ENCODE data around the gene KCNMA1.
A peak's percentile ranks its signal among the peaks of the same experiment; 100 is the strongest.

Gene KCNMA1

DNA sequence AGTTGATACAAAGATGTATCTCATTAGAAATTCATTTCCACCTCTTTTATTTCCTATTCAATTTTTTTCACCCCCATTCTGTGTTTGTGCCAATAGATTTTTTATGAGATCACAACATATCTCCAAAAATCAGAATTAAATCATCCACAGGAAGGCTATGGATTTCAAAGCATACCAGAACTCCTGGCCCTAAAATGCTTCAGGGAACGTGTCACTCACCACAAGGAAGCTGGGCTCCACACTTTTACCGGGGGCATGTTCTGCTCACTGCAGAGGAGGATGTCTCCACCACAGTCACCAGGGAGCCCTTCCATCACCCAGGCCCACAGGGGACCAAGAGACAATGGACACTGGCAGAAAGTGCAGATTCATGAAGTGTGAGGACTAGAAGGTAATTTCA lies 456.8 kb downstream of the KCNMA1 start:
- no peak for DNase-seq (ENCODE audit: low spot score)

DNA sequence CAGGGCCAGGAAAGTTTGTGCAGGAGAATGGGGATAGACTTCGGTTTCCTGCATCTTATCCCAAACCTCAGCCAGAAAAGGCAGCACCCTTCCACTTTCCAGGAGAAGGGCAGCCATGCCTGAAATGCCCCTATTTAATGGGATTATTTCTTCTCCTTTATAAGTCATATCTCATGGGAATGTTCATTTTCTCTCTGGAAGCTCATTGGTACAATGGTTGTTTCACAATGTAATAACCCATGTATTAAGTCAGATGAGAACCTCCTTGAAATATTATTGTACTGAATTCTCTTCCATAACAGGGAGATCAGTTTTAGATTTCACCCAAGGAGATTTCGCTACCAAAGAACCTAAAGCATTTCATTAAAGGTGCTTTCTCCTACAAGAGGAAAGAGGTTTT lies 457.5 kb downstream of the KCNMA1 start:
- no peak for DNase-seq (ENCODE audit: low spot score)

DNA sequence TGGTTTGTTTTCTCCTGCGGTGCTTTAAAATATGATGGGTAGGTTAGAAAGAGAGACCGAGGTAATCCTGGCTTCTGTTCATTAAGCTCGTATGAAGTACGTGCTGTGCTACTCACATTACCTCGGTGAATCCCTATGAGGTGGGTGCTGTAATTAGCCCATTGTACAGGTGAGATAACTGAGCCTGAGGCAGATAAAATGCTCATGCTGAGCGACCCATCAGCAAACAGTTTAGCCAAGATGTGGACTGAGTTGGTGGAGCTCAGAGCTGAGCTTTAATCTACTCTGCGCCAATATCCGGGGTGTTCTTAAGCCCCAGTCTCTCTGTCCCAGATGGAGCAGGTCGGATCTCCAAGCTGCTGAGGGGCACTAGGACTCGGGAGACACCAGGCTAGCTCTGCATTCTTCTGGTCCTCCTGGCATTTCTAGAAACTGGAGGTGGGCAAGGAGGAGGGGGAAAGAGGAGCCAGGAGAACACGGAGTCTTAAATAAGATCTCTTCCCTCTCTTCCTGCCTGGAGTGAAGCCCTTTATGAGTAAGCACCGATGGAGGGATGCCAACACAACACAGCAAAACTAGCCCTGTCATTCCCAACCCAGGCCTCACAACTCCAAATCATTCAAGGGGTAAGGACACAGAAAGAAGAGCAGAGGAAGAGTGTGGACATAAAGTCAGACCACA lies 458.5 kb downstream of the KCNMA1 start:
- no peak for DNase-seq (ENCODE audit: low spot score)

DNA sequence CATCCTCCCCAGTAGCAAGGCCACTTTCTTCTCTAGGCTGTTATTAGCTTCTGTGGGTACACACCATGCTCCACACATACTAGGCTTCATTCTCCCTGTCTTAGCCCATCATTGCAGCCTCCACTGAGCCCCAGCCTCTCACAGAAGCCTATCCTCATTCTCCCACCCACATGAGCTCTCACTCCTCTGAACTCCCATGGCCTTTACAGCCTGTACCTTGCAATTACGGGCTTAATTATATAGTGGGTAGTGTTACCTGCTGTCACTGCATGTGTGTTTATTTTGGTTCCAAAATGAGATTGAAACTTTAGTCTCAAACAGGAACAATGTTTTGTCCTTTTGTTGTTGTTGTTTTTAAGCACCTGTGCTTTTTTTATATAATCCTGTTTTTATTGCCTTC lies 460.0 kb downstream of the KCNMA1 start:
- DNase-seq (ENCODE audit: low spot score) = no peak

DNA sequence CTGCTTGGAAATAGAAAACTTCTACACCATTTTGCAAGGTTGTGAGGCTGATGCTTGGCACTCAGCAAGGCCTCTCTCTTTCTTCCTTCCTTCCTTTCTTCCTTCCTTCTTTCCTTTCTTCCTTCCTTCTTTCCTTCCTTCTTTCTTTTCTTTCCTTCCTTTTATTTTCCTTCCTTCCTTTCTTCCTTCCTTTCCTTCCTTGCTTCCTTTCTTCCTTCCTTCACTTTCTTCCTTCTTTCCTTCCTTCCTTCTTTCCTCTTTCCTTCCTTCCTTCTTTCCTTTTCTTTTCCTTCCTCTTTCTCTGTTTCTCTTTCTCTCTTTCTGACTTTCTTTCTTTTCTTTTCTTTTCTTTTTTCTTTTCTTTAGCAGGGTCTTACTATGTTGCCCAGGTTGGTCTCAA lies 460.4 kb downstream of the KCNMA1 start:
- DNase-seq (ENCODE audit: low spot score) = no peak

DNA sequence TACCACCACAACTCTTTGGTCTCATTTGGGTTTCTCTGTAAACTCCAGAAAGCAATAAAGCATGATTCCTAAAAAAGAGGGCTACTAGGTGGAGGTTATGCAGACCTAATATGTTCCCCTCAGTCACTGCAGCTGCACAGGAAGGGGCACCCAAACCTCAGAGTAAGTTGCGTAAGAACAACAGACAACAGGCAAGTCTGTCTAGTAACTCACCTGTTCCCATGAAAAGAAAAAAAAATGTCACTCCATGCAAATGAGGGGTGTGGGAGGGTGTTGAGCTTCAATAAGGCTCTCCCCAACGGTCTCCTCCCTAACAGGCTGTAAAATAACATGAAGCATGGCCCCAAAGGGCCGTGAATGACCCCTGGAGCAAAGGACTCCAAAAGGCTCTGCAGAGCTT lies 461.4 kb downstream of the KCNMA1 start:
- no peak for DNase-seq (ENCODE audit: low spot score)

DNA sequence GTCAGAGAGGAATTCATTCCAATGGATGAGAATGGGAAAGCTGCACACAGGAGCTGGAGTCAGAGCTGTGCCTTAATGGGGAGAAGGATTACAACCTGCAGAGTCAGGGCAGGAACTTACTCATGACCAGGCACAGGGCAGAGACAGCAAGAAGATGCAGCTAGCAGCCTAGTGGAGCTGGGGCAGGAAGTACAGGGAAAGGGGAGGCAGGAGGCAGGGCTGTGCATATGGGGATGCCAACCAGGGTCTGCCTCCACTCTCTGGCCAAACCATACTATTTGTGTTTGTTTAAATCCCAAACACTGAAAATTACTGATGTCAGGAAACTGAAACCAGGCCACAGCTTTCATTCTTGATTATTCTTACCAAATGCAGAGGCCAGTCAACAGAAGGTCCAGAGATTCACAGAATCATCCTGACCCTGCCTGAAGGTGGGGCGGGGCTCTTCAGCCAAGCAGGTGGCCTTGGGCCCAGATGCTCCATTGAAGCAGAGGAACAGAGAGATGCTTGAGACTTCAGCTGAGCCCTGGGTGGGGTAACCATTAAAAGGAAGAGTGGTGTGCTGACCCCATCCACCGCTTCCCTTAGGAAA lies 461.9 kb downstream of the KCNMA1 start:
- DNase-seq (ENCODE audit: low spot score) = no peak

DNA sequence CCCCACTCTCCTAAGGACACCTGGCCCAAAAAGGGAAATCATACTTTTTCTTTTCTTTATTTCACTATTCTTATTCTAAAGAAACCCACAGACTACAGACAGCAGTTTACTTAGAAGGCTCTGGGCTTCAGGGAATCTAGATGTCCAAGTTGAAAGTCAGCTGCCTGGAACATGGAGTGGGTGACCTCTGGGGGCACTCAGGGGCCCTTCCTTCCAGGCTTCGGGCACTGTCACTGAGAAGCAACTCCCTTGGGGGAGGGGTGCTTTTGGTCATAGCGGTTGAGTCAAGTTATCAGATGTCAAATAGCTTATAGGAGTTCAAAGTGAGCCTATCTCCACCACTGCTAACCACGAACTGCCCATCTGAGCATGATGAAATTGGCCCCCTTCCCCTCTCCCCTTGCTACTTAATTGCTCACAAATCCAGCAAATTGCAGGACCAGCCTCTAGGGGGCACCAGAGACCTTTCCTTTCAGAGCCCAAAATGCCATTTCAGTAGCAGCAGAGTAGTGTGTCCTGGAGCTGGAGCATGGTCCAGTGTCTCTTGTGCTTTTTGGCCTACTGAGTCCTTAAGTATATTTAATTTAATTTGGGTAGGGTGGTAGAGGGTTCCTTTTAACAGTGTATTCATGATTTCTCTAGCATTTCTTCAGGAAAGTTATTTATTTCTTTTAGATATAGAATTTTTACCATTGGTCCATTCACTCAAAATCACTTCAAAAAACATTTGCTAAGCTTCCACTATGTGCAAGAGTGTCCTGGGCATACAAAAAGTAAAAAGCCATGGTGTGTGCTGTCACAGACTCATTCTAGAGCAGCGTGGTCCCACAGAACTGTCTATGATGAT lies 463.8 kb downstream of the KCNMA1 start:
- peak; percentile 56 for DNase-seq (ENCODE audit: low spot score)

DNA sequence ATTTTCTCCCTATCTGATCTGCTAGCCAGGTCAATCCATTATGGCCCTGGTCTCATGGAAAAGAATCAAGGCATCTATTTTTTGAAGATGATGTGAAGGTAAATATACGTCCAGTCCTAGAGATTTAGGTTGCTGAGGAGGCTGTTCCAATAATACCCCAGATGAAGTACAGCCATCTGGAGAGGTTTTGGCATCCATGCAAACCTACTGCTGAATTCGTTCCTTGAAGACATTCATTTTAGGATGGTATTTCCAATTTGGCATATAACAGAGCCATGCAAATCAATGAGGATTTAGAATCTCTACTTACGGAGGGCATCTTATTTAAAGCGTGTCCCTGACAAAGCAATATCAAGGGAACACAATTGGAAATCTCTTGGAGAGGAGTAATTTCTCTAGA lies 465.5 kb downstream of the KCNMA1 start:
- no peak for DNase-seq (ENCODE audit: low spot score)

DNA sequence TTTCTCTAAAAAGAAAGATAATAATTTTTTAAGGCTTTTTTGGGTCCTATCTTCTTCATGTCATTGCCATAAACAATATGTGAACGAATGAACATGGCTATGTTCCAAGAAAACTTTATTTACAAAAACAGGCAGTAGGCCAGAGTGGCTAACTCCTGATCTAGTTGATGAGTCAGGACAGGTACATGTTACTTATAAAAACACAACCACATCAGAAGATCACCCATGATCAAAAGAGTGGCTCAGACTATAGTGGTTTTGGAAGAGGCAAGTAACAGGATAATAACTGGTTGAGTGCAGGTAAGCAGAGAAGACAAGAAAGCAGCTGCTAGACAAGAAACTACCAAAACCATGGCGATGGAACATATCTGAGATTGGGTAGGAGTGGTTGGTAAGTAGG lies 468.7 kb downstream of the KCNMA1 start:
- DNase-seq (ENCODE audit: low spot score) = no peak

DNA sequence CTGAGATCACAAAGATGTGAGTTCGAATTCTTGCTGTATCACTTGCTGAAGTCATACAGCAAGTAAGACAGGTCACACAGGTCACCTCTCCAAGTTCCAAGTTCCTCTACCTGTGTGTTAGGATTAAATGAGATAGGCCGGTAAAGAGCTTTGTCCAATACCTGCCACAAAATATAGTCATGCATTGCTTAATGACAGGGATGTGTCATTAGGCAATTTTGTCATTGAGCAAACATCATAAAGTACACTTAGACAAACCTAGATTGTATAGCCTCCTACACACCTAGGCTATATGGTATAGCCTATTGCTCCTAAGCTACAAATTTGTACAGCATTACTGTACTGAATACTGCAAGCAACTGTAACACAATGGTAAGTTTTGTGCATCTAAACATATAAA lies 469.4 kb downstream of the KCNMA1 start:
- DNase-seq (ENCODE audit: low spot score) = no peak

DNA sequence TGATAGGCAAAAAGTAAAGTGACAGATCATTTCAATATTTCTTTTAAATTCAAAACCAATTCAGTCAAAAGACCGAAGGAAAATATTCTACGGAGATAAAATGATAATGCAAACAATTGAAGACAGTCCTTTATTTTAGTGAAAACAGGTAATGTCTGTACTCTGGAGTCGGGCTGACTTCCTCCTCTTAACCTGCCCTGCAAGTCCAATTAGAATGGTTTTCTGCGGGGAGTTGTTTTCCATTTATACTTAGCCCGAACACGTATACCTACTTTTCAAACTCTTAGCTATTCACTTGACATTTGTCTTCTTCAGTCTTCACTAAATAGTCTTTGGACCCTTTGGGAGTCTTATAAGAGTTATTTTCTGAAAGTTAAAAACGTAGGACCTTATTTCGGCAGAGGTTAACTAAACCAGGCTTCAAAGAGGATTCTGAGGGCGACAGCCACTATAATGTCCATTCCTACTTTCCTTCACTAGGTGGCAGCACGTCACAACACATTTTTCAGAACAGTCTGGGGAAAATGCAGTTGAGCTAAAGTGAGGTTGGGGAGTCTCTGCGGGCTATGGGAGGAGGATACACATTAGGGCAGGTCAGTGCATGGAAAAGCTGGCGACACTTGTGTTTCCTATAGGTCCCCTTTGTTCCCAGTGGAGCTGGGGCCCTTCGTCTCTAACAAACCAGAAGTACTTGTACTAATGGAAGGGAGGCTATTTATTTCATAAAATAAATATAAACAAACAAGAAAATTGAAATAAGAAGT lies 472.0 kb downstream of the KCNMA1 start:
- DNase-seq (ENCODE audit: low spot score) = peak; percentile 40

DNA sequence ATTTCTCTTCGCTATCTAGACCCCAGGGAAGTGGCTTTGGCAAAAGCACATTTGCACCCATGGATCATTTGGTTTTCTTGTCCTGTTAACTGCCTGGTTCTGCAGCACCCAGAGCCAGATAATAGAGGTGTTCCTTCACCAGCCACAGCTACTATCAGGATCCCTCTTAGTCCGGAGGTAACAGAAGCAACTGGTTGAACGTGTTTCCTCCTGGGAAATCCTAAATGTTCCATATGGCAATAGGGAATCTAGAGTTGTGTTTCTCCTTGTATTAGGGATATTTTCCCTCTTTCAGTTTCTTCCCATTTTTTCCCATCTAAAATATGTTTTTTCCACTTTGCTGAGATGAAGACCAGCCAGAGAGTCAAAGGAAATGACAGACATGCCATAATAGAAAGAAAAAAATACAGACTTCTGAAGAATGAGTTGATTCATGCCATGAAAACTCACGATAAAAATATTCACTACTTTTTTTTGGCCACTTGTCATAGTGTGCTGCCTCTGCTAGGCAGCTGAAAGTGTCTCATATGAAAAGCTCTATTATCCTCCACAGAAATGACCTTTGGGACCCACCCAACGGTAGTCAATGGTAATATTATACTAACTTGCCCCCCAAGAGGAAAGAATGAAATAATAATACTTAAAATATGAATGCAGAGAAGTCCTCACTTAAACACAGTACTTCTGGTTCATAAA lies 472.8 kb downstream of the KCNMA1 start:
- no peak for DNase-seq (ENCODE audit: low spot score)

DNA sequence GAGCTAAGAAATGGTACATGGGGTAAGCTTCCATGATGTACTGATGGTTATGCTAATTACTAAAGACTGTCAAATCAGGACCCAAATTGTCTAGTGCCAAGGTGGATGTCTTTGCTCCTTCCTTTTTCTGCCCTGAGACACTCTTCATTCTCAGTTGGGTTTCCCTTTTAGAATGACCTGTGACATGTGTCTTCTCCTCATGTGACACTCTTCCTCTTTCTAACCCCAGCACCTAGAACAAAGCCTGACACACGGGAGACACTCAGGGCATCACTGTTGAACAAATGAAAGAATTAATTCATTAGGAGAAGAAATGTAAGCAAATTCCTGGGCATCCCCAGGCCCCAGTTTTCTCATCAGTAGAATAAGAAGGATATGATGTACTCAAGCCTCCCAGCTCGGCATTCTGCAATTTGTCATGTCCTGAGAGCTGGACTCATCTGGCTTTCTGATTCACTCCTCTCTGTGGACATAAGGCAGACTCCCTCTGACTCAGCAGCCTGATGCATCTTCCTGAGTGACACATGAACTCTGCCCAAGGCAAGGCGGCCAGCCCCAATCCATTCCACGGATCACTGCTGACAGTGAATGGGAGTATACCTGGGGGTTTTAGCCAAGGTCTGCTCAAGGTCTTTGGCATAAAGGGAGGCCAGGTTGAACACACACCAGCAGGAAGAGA lies 473.8 kb downstream of the KCNMA1 start:
- DNase-seq (ENCODE audit: low spot score) = no peak

DNA sequence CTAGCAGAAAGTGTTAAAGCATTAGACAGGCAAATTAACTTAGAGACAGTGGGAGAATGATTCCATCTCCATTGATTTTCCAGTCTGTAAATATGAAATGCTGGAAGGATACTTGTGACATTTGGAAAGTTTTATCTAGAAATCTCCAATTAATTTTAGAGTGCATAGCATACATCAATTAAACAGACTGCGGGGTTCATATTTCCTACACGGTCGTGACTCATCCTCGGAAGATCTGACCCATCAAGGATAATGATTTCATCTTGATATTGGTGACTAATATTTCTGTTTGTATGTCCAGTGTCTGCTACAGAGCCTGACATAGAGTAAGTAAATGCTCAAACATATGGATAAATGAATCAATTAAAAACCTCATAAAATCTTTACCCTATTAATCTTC lies 474.9 kb downstream of the KCNMA1 start:
- no peak for DNase-seq (ENCODE audit: low spot score)

DNA sequence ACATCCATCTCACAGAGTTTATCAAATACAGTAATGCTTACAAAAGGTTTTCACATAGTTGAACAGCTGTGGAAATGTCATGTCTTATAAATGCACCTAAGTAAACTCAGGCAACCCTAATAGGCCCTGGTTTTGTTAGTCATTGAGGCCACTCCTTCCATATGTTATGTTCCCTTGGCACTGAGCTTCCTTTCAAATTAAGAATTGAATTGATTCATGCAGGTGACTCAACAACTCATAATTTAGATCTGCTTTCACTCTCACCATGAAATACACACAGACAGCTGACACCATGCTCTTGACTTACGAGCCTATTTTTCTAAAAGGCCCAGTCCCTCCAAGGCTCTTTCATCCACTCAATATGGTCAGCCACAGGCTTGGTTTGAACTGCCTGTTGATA lies 476.9 kb downstream of the KCNMA1 start:
- no peak for DNase-seq (ENCODE audit: low spot score)

DNA sequence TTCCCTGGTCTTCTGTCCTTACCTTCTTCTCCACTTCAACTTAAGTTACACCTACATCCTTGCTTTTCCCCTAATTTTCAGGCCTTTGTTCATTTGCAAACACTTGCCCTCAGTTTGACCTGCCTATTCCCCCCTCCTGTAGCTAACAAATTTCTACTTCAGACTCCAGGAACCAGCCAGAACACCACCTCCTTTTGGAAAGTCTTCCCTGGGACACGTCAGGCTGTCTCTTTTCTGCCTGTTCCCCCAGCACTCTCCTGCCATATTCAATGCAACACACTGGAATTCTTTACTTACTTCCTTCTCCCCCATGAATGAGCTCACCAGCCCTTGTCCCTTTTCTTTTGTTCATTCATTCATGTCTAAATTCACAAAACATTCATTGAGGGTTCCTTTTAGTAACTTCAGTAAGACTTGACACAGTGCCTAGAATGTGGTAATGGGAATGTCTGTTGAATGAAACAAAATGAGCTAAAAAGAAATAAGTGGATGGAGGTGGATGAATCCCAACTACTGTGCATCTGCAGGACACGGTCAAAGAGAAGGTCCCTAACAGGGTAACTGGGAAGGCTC lies 478.0 kb downstream of the KCNMA1 start:
- DNase-seq (ENCODE audit: low spot score) = no peak

DNA sequence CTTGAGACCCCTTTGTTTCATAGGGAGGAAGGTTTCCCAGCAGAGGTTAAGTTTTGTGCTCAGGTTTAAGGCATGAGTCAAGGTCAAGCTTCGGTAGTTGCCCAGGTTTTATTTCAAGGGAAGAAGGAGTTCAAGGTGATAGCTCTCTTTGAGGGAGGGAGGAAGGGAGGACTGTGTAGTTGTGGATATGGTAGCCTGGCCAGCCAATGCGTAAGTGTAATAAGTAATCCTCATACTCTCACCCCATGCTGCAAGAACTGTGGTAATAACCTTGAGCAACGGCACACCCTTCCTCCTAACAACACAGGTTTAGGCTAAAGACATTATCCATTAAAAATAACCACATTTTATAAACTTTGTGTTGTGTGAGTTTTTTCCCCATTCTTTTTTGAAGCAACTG lies 478.9 kb downstream of the KCNMA1 start:
- no peak for DNase-seq (ENCODE audit: low spot score)

DNA sequence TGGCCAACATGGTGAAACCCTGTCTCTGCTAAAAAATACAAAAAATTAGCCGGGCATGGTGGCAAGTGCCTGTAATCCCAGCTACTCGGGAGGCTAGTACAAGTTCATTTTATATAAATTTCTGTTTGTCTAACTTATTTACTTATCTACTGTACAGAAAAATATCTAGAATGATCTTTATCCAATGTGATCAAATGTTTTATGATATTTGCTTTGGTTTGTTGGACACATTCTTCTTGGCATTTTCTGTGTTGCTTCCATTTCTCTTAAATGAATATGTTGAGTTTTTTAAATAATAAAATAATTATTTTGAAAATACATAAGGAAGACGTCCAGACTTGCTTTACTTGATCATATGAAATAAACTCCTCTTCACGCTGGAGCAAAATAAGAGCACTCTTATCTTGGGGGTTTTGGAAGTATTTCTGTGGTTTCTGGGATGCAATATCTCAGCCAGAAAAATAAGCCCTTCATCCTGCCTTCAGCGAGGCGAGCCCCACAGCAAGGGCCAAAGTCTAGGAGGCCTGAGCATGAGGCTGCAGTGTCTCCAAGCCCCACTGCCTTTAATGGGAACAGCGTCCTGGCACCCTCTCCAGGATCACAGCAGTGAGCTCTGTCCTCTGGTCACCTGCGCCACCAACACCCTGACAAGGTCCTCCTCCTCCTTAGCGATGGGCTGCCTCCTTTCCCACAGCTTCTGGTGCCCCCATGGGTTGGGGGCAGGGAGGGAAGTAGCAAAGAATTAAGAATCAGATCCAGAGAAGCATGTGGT lies 480.2 kb downstream of the KCNMA1 start:
- no peak for DNase-seq (ENCODE audit: low spot score)

DNA sequence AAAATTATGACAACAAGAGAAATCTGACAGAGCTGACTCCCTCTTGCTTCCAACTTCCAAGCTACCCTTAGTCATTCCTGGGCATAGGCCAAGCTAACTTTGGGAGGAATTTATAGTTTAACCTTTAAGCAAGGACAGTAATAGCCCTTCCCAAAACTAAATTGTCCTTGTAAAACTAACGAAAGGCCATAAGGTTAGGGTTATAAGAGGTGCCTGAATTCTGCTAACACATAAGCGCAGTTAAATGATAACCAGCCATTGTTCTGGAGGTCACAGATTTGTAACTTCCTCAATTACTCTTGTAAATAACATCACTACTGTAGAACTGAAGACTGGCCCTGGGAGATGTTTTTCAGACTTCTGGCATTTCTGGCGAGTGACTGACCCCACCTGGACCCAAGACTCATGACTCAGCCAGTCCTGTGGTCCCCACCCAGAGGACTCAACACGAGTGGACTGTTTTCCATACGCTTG lies 481.2 kb downstream of the KCNMA1 start:
- no peak for DNase-seq (ENCODE audit: low spot score)

All from CD4-positive, alpha-beta T cell treated with Interleukin-2 at 100 ng/mL for 4 hours (primary cell).